Glutamatergic neuron (in vitro differentiated cells): Measurements from ENCODE around the gene LENG8. TPM values are rescaled to one million over a fixed set of nuclear protein-coding genes. Genes with fewer than 3 reads are reported as not detected.
A peak's percentile ranks its signal among the peaks of the same experiment; 100 is the strongest.

Experiments
- DNase-seq: peaks from one replicate; pipeline ENCODE4 v3.0.0; 2022
- H3K27ac Mint-ChIP-seq: one replicate; pipeline ENCODE4 v1.8.0; 2020; ENCODE audit warnings: mild to moderate bottlenecking, mixed read lengths, inconsistent platforms; ENCODE audit not compliant: unreplicated experiment
- H3K27me3 Mint-ChIP-seq: one replicate; pipeline ENCODE4 v1.8.0; 2020; ENCODE audit warnings: mild to moderate bottlenecking, moderate library complexity, mixed read lengths, inconsistent platforms; ENCODE audit not compliant: unreplicated experiment
- H3K36me3 Mint-ChIP-seq: one replicate; pipeline ENCODE4 v1.8.0; 2020; ENCODE audit warnings: mild to moderate bottlenecking, mixed read lengths, inconsistent platforms; ENCODE audit not compliant: unreplicated experiment
- H3K4me1 Mint-ChIP-seq: one replicate; pipeline ENCODE4 v1.8.0; 2020; ENCODE audit warnings: mild to moderate bottlenecking, low read depth, mixed read lengths, inconsistent platforms; ENCODE audit not compliant: unreplicated experiment
- H3K4me3 Mint-ChIP-seq: one replicate; pipeline ENCODE4 v1.8.0; 2020; ENCODE audit warnings: mild to moderate bottlenecking, mixed read lengths, inconsistent platforms; ENCODE audit not compliant: unreplicated experiment
- H3K9me3 Mint-ChIP-seq: one replicate; pipeline ENCODE4 v1.8.0; 2020; ENCODE audit warnings: mild to moderate bottlenecking, moderate library complexity, mixed read lengths, inconsistent platforms; ENCODE audit not compliant: unreplicated experiment
- total RNA-seq: library from RNA; stranded (reverse); fragmentation: NEBNext Ultra II Directional; extraction: Animal tissue kit (Norgen Biotek cat#: 25700); gene quantifications from one replicate; pipeline ENCODE4 v1.2.1, GENCODE V29; 2021; ENCODE audit not compliant: unreplicated experiment
- TF ChIP-seq, protein P1 (sequence below): fragments of 200-600 bp; sonication (generic); IDR thresholded peaks from one replicate; pipeline ENCODE4 v1.5.0; 2021; ENCODE audit not compliant: partially characterized antibody, unreplicated experiment

The LENG8 gene
- total RNA-seq, 1 donor from 2014 or later: 278 TPM

- TF ChIP-seq, protein P1, sequence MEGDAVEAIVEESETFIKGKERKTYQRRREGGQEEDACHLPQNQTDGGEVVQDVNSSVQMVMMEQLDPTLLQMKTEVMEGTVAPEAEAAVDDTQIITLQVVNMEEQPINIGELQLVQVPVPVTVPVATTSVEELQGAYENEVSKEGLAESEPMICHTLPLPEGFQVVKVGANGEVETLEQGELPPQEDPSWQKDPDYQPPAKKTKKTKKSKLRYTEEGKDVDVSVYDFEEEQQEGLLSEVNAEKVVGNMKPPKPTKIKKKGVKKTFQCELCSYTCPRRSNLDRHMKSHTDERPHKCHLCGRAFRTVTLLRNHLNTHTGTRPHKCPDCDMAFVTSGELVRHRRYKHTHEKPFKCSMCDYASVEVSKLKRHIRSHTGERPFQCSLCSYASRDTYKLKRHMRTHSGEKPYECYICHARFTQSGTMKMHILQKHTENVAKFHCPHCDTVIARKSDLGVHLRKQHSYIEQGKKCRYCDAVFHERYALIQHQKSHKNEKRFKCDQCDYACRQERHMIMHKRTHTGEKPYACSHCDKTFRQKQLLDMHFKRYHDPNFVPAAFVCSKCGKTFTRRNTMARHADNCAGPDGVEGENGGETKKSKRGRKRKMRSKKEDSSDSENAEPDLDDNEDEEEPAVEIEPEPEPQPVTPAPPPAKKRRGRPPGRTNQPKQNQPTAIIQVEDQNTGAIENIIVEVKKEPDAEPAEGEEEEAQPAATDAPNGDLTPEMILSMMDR: no peak
- peaks cover 11% of the 10 kb centered on the region for H3K4me1 Mint-ChIP-seq
- H3K4me3 Mint-ChIP-seq: peak overlapping the region; percentile 59
- no peak overlapping the region for H3K27ac Mint-ChIP-seq
- DNase-seq: no peak
- peaks cover 11% of the 10 kb centered on the region for H3K9me3 Mint-ChIP-seq
- H3K27me3 Mint-ChIP-seq: peaks cover 10% of the 10 kb centered on the region
- no peaks in the 10 kb centered on the region for H3K36me3 Mint-ChIP-seq
Measured at GRCh38 chr19:54431255-54431838, 17.7 kb upstream of the LENG8 start.

DNA sequence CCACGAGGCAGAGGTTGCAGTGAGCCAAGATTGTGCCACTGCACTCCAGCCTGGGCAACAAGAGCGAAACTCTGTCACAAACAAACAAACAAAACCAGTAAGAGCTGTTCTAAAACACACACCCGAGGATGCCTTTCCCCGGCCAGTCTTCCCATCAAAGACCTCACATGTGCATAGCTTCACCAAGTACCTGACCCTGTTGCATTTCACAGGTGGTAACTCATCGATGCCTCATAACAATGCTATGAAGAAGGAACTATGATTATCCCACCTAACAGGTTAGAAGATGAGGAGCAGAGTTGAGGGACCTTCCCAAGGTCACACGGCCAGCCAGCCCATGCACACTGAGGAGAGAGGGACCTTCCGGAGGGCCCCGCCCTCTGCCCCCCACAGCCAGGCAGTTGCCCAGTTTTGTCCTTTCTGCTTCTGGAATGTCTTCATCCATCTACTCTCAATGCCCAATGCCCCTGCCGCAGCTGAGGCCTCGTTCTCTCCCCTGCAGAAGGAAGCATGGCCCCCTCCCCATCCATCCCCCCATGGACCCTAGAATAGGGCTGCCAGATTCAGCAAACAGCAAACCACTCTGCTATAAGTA lies 16.8 kb upstream of the LENG8 start:
- Mint-ChIP-seq H3K27me3 (peaks cover 10% of the 10 kb centered on the region), H3K4me3 (no peak overlapping the region), H3K36me3 (no peaks in the 10 kb centered on the region), H3K9me3 (peaks cover 11% of the 10 kb centered on the region), H3K27ac (no peak overlapping the region), H3K4me1 (peaks cover 16% of the 10 kb centered on the region)
- DNase-seq: no peak
- TF ChIP-seq, protein P1: no peak

GRCh38 chr19:54433697-54434096 lies 15.3 kb upstream of the LENG8 start:
- TF ChIP-seq, protein P1: no peak
- Mint-ChIP-seq H3K27ac (no peak overlapping the region), H3K4me3 (no peak overlapping the region)

DNA sequence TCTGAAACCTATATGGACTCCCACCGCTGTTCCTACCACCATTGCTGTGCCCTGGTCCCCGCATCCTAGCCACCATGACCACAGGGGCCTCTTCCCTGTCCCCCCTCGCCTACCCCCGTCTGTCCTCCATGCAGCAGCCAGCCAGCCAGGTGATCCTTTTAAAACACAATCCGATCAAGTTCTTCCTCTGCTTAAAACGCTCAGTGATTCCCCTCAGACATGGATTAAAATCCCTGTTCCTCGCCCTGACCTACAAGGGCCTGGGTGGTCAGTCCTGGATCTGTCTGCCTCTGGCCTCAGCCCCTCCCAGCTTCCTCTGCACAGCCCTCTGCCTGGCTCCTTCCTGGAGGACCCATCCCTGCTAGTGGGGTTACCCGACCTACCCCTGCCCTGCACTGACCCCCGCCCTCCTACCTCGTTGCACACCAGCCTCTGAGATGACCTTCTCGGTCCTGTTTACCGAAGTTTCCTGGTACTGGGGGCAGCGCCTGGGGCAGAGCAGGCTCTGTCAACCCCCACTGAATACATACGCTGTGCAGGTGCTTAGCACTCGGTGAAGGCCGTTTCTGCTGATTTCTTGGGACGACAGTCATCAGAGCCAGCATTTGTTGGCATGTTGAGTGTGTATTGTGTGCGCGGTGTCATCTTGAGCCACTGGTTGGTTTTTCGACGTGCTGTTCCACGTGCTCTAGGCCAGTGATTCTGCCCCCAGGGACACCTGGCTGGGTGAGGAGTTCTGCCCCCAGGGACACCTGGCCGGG lies 14.7 kb upstream of the LENG8 start:
- TF ChIP-seq, protein P1: no peak
- Mint-ChIP-seq H3K36me3 (no peaks in the 10 kb centered on the region), H3K4me1 (peaks cover 24% of the 10 kb centered on the region), H3K4me3 (peak overlapping the region; percentile 4), H3K27me3 (peaks cover 12% of the 10 kb centered on the region), H3K27ac (no peak overlapping the region), H3K9me3 (peaks cover 10% of the 10 kb centered on the region)
- no peak for DNase-seq

More at GRCh38 chr19:54433697-54434096, 15.3 kb upstream of the LENG8 start:
- peaks cover 12% of the 10 kb centered on the region for H3K27me3 Mint-ChIP-seq
- peaks cover 11% of the 10 kb centered on the region for H3K9me3 Mint-ChIP-seq
- no peak for DNase-seq
- H3K36me3 Mint-ChIP-seq: no peaks in the 10 kb centered on the region
- peaks cover 20% of the 10 kb centered on the region for H3K4me1 Mint-ChIP-seq

- DNase-seq: no peak
- H3K27ac Mint-ChIP-seq: no peak overlapping the region
- peaks cover 24% of the 10 kb centered on the region for H3K4me1 Mint-ChIP-seq
- peaks cover 8% of the 10 kb centered on the region for H3K9me3 Mint-ChIP-seq
- TF ChIP-seq, protein P1: no peak
- H3K36me3 Mint-ChIP-seq: no peaks in the 10 kb centered on the region
- H3K4me3 Mint-ChIP-seq: no peak overlapping the region
- peaks cover 10% of the 10 kb centered on the region for H3K27me3 Mint-ChIP-seq
Measured at GRCh38 chr19:54434873-54435214, 14.2 kb upstream of the LENG8 start.
